Gastroesophageal sphincter (tissue), 4 donors: Measurements from ENCODE around the gene WDR44. TPM values are rescaled to one million over a fixed set of nuclear protein-coding genes. Genes with fewer than 3 reads are reported as not detected.
A peak's percentile ranks its signal among the peaks of the same experiment; 100 is the strongest.

Experiments
- ATAC-seq: fragments of 150-250 bp; one replicate; pipeline ENCODE4 v1.9.1; 2016; ENCODE audit warnings: mild to moderate bottlenecking, moderate library complexity
- H3K27ac ChIP-seq, 4 donors: fragments of 200-600 bp; sonication (generic) in 3 of 4; 1 replicate in 3 of 4; 2 replicates in 1 of 4; pipeline ENCODE4 v1.5.1; 2016 to 2019
- H3K27me3 ChIP-seq: fragments of 200-600 bp; sonication (generic); one replicate; pipeline ENCODE4 v1.5.1; 2019
- H3K36me3 ChIP-seq, 2 donors: fragments of 200-600 bp; sonication (generic); one replicate each; pipeline ENCODE4 v1.5.1; 2019; ENCODE audit warnings: control low read depth in 1 of 2
- H3K4me1 ChIP-seq, 3 donors: fragments of 200-600 bp; sonication (generic); 1 replicate in 2 of 3; 2 replicates in 1 of 3; pipeline ENCODE4 v1.5.1; 2016 to 2019; ENCODE audit warnings: control low read depth in 2 of 3
- H3K4me3 ChIP-seq, 2 donors: fragments of 200-600 bp; sonication (generic); one replicate each; pipeline ENCODE4 v1.5.1; 2019; ENCODE audit warnings: mild to moderate bottlenecking in 1 of 2, moderate library complexity in 1 of 2
- H3K9me3 ChIP-seq, 3 donors: fragments of 200-600 bp; sonication (generic); one replicate each; pipeline ENCODE4 v1.5.1; 2017 to 2019; ENCODE audit warnings: control low read depth in 2 of 3
- CTCF ChIP-seq, 4 experiments: fragments of 200-600 bp in 2 of 4; fragments of 450-650 bp in 2 of 4; sonication (generic) in 1 of 4; IDR thresholded peaks; one replicate each; pipeline ENCODE4 v1.5.1; 2017 to 2019; ENCODE audit warnings: antibody characterized with exemption in 4 of 4, mild to moderate bottlenecking in 2 of 4, moderate library complexity in 2 of 4
- EP300 ChIP-seq: sonication (generic); formaldehyde crosslinking; IDR thresholded peaks from one replicate; pipeline ENCODE4 v1.6.1; 2017; ENCODE audit warnings: antibody characterized with exemption, mild to moderate bottlenecking
- POLR2A ChIP-seq, 2 donors: fragments of 450-650 bp; IDR thresholded peaks; one replicate each; pipeline ENCODE4 v1.6.1; 2017; ENCODE audit warnings: antibody characterized with exemption in 2 of 2, mild to moderate bottlenecking in 2 of 2, moderate library complexity in 1 of 2
- POLR2AphosphoS5 ChIP-seq: sonication (generic); formaldehyde crosslinking; IDR thresholded peaks from one replicate; pipeline ENCODE4 v1.6.1; 2017; ENCODE audit warnings: antibody characterized with exemption
- WGBS, 2 donors: methylation state at CpG; one replicate each; pipeline ENCODE4 v1.1.5; 2018; ENCODE audit warnings: low coverage in 1 of 2; 5-methylcytosine and 5-hydroxymethylcytosine counted together
- total RNA-seq, 4 donors: library from RNA; depleted of rRNA; stranded (reverse); fragments of >200 nt; gene quantifications; one replicate each; pipeline ENCODE4 v1.1.0, GENCODE V29; 2016

The WDR44 gene
- total RNA-seq, 4 donors from 2014 or later = 26.4 to 35.3 (median 33.3) TPM

GRCh38 chrX:118495958-118496762 is 150.3 kb downstream of the WDR44 start:
- peak; percentile 26 for ATAC-seq
- Histone ChIP-seq H3K36me3 (no peaks in the 10 kb centered on the region), H3K4me3 (peak overlapping the region; percentile 82 to 95), H3K4me1 (peaks cover 0 to 29% (median 0%) of the 10 kb centered on the region in 3 donors), H3K9me3 (no peaks in the 10 kb centered on the region), H3K27me3 (no peaks in the 10 kb centered on the region), H3K27ac (peak overlapping the region; percentile 92 to 96 (median 94))
- 15% methylated on average over 10 of the region's 81 CpGs; no CpG with 5 or more reads in 1 of the 2 donors for WGBS, 2 donors
- TF ChIP-seq POLR2AphosphoS5 = no peak
- TF ChIP-seq CTCF (IDR thresholded peaks at IDR 0.05) = no peak
- TF ChIP-seq EP300 = no peak
- no peak for TF ChIP-seq POLR2A (IDR thresholded peaks at IDR 0.05)

DNA sequence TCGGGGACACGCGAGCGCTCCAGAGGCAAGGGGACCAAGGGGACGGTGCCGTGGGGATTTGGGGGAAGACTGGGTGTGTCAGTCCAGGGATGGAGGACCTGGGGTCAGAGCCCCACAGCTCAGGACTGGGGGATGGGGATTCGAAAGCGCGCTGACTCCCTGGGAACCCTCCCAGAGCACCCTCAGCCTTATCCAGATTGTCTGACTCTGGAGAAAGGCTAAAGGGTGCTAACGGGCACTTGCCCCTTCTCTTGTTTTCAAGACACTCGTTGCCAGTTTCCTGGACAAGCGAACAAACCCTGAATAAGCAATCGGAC is 150.8 kb downstream of the WDR44 start:
- 0 to 29% methylated on average over 3 to 8 of the region's 13 CpGs for WGBS, 2 donors
- H3K4me1 ChIP-seq = peaks cover 0 to 31% (median 0%) of the 10 kb centered on the region in 3 donors
- peak overlapping the region; percentile 82 to 95 for H3K4me3 ChIP-seq
- no peak for ATAC-seq
- H3K27me3 ChIP-seq = no peaks in the 10 kb centered on the region
- TF ChIP-seq CTCF (IDR thresholded peaks at IDR 0.05) (no peak), POLR2AphosphoS5 (no peak), POLR2A (IDR thresholded peaks at IDR 0.05) (no peak), EP300 (no peak)
- no peaks in the 10 kb centered on the region for H3K36me3 ChIP-seq
- no peaks in the 10 kb centered on the region for H3K9me3 ChIP-seq
- H3K27ac ChIP-seq = peak overlapping the region; percentile 92 to 96 (median 94)

DNA sequence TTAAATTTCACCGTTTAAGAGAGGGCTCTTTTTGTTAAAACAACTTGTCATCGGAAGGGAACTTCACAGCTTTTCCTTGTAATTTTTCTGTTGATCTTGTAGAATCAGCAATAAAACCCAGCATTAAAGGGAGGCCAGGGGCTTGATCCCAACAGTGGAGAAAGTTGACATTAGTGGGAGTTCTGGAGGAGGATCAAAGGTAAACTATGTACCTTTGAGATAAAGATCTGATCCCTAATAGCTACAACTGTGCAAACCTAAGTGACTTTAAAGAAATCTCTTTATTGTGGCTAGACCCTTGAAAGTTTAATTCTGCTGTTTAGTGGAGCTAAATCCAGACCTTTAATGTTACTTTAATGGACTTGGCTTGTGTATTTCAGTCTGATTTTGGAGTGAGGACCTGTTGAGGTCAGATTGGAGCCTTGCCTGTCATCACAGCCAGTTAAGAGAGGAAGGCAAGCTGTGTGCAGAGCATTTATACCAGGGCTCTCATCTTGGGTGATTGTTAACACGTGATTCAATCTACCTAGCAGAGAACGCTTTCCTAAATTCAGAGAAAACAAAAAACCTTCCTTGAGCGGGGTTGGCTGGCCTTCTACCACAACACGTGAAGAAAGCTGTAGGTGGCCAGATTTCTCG is 151.4 kb downstream of the WDR44 start:
- TF ChIP-seq POLR2AphosphoS5 (no peak), POLR2A (IDR thresholded peaks at IDR 0.05) (no peak), EP300 (no peak), CTCF (IDR thresholded peaks at IDR 0.05) (no peak)
- Histone ChIP-seq H3K4me1 (peaks cover 0 to 37% (median 0%) of the 10 kb centered on the region in 3 donors), H3K36me3 (no peaks in the 10 kb centered on the region), H3K27ac (peak overlapping the region; percentile 20 to 96 (median 92)), H3K9me3 (no peaks in the 10 kb centered on the region), H3K4me3 (peak overlapping the region; percentile 82 to 95), H3K27me3 (no peaks in the 10 kb centered on the region)
- ATAC-seq = no peak
- WGBS, 2 donors = 8 to 27% methylated on average over 5 to 7 of the region's 7 CpGs

DNA sequence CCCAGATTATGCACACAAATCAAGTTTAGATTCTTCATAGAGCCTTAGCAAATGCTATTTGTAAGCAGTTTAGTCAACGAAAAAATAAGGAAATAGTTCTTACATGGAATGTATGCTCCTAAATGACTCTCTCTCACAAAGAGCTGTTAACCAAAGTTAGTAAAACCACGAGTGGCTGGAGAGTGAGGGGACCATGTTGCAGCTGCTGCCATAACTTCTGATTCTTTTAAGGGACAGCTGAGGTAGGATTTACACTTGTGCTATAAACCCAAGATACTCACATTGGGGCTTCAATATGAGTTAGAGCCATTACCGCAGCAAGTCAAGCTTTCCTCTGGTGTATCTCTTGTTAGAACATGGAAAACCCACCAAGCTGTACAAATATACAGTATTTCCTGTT is 152.4 kb downstream of the WDR44 start:
- Histone ChIP-seq H3K4me3 (no peak overlapping the region), H3K4me1 (peaks cover 0 to 45% (median 0%) of the 10 kb centered on the region in 3 donors), H3K36me3 (no peaks in the 10 kb centered on the region), H3K27ac (peak overlapping the region in 3 of 4 donors; percentile 92 to 96 (median 92)), H3K27me3 (no peaks in the 10 kb centered on the region), H3K9me3 (no peaks in the 10 kb centered on the region)
- TF ChIP-seq CTCF (IDR thresholded peaks at IDR 0.05) (no peak), POLR2AphosphoS5 (no peak), POLR2A (IDR thresholded peaks at IDR 0.05) (no peak), EP300 (no peak)
- WGBS, 2 donors = 41 to 80% methylated on average over 3 of the region's 3 CpGs
- no peak for ATAC-seq
